Gastroesophageal sphincter (tissue), 3 donors: ENCODE data around the gene AGAP3.

Source experiments
- POLR2A ChIP-seq, 2 donors: fragments of 450-650 bp; IDR thresholded peaks; one replicate each; pipeline ENCODE4 v1.6.1; 2017; ENCODE audit warnings: antibody characterized with exemption in 2 of 2, mild to moderate bottlenecking in 2 of 2, moderate library complexity in 1 of 2
- POLR2AphosphoS5 ChIP-seq: sonication (generic); formaldehyde crosslinking; IDR thresholded peaks from one replicate; pipeline ENCODE4 v1.6.1; 2017; ENCODE audit warnings: antibody characterized with exemption
- TF ChIP-seq, protein P1 (sequence below), 4 experiments: fragments of 200-600 bp in 2 of 4; fragments of 450-650 bp in 2 of 4; sonication (generic) in 1 of 4; IDR thresholded peaks; one replicate each; pipeline ENCODE4 v1.5.1; 2017 to 2019; ENCODE audit warnings: antibody characterized with exemption in 4 of 4, mild to moderate bottlenecking in 2 of 4, moderate library complexity in 2 of 4

DNA sequence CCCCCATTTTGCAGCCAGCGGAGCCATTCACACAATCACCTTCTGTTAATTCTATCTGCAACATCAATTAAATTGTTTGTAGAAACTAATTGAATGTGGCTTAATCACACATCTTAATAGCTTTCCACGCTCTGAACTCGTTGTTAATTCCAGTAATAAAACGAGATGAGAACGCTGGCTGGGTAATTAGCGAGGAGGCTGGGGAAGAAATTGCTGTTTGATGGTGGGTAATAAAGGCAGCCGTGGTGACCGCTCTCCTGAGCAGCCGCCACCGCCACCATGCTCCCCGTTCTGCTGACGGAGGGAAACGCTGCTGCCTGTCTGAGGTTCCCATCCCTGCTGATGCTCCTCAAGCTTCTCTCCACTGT is 44.9 kb downstream of the AGAP3 start:
- TF ChIP-seq, protein P1, sequence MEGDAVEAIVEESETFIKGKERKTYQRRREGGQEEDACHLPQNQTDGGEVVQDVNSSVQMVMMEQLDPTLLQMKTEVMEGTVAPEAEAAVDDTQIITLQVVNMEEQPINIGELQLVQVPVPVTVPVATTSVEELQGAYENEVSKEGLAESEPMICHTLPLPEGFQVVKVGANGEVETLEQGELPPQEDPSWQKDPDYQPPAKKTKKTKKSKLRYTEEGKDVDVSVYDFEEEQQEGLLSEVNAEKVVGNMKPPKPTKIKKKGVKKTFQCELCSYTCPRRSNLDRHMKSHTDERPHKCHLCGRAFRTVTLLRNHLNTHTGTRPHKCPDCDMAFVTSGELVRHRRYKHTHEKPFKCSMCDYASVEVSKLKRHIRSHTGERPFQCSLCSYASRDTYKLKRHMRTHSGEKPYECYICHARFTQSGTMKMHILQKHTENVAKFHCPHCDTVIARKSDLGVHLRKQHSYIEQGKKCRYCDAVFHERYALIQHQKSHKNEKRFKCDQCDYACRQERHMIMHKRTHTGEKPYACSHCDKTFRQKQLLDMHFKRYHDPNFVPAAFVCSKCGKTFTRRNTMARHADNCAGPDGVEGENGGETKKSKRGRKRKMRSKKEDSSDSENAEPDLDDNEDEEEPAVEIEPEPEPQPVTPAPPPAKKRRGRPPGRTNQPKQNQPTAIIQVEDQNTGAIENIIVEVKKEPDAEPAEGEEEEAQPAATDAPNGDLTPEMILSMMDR (IDR thresholded peaks at IDR 0.05): no peak
- no peak for TF ChIP-seq POLR2A (IDR thresholded peaks at IDR 0.05)
- no peak for TF ChIP-seq POLR2AphosphoS5
